Activated CD4-positive, alpha-beta memory T cell treated with anti-CD3 and anti-CD28 coated beads, Interleukin-2, amount 10 ng/mL, durations not matched to agents 7 days and 5 days (primary cell): ENCODE data around the gene OR4M1. TPM values are rescaled to one million over a fixed set of nuclear protein-coding genes. Genes with fewer than 3 reads are reported as not detected.
"Not testable (repeated sequence)": the region's sequence is repeated elsewhere in the genome, so short reads cannot be mapped to it uniquely, and the experiment has no call there.

Experiments
- CTCF ChIA-PET: fragments of 350-600 bp; sonication (Branson Sonifier 250); formaldehyde crosslinking; loops from one replicate; lab custom pipeline; 2021; ENCODE audit warnings: antibody characterized with exemption, inconsistent platforms; lab: Charles Lee
- POLR2A ChIA-PET: fragments of 350-600 bp; sonication (Branson Sonifier 250); formaldehyde crosslinking; loops from one replicate; lab custom pipeline; 2021; ENCODE audit warnings: antibody characterized with exemption; lab: Charles Lee
- DNase-seq: peaks from one replicate; pipeline ENCODE4 v3.0.0-alpha.2; 2020
- H3K27ac Mint-ChIP-seq: one replicate; pipeline ENCODE4 v1.8.0; 2021; ENCODE audit warnings: mild to moderate bottlenecking, mixed read lengths
- H3K27me3 Mint-ChIP-seq: one replicate; pipeline ENCODE4 v1.8.0; 2021; ENCODE audit warnings: mixed read lengths
- H3K36me3 Mint-ChIP-seq: one replicate; pipeline ENCODE4 v1.8.0; 2021; ENCODE audit warnings: low read depth, mixed read lengths
- H3K4me1 Mint-ChIP-seq: one replicate; pipeline ENCODE4 v1.8.0; 2021; ENCODE audit warnings: mixed read lengths
- H3K4me3 Mint-ChIP-seq: one replicate; pipeline ENCODE4 v1.8.0; 2021; ENCODE audit warnings: mild to moderate bottlenecking, mixed read lengths
- H3K9me3 Mint-ChIP-seq: one replicate; pipeline ENCODE4 v1.8.0; 2021; ENCODE audit warnings: mixed read lengths
- total RNA-seq, 2 experiments: library from RNA; stranded (reverse); gene quantifications; one replicate each; pipeline ENCODE4 v1.2.3, GENCODE V29; 2021

Gene OR4M1
- total RNA-seq: not detected

DNA sequence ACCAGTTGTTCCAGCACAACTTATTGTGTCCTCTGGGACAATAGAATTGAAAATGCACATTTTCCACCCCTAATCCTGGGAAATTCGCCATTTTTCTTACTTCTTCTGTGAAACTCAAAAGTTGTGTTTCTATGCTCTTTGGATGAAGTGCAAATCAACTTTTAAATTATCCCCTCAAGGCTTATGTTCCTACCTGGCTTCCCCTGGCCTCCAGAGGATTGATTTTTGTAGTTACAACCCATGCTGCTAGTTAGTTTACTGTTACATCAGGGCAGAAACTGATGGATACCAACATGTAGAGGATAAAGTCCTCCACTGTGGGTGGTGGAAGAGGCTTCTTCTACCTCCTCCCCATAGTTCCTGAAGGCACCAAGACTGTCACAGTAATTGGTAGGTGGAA is at the start of gene OR4M1:
Gene OR4M1, plus strand, starts transcription at position 301 of the 400 bp plus-strand sequence. CDS start 6,819 bp downstream, outside the sequence.
- H3K36me3 Mint-ChIP-seq, H3K27me3 Mint-ChIP-seq, CTCF ChIA-PET, H3K9me3 Mint-ChIP-seq, H3K4me1 Mint-ChIP-seq, H3K27ac Mint-ChIP-seq, DNase-seq, H3K4me3 Mint-ChIP-seq, POLR2A ChIA-PET: not testable (repeated sequence)

- CTCF ChIA-PET: no interaction called here
- POLR2A ChIA-PET: no interaction called here
- Mint-ChIP-seq H3K36me3 (no peaks in the 10 kb centered on the region), H3K9me3 (peaks cover 4% of the 10 kb centered on the region), H3K27me3 (no peaks in the 10 kb centered on the region), H3K4me1 (no peaks in the 10 kb centered on the region), H3K4me3 (no peak overlapping the region), H3K27ac (no peak overlapping the region)
- DNase-seq: no peak
Observed at GRCh38 chr14:19729359-19729758, 43.9 kb upstream of the OR4M1 start.

DNA sequence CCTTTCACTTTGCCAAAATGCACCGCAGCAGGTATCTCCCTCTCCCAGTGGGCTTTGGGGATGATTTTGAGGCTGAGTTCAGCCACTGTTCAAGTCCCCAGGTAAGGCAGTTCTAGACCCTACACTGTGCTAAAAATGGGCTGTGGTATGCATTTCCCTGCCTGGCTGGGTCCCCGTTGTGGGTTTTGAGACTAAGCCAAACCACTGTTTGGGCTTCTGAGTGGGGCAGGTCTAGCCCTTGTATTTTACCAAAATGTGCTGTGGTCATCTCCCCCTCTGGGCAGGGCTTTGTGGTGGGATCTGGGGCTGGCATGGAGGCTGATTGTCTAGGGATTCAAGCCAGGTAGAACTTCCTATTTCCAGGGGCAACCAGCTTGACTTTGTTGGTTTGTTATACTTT is 43.5 kb upstream of the OR4M1 start:
- DNase-seq: no peak
- H3K4me1 Mint-ChIP-seq: no peaks in the 10 kb centered on the region
- POLR2A ChIA-PET: no interaction called here
- no peaks in the 10 kb centered on the region for H3K27me3 Mint-ChIP-seq
- peaks cover 4% of the 10 kb centered on the region for H3K9me3 Mint-ChIP-seq
- no peak overlapping the region for H3K27ac Mint-ChIP-seq
- CTCF ChIA-PET: no interaction called here
- H3K36me3 Mint-ChIP-seq: no peaks in the 10 kb centered on the region
- no peak overlapping the region for H3K4me3 Mint-ChIP-seq

DNA sequence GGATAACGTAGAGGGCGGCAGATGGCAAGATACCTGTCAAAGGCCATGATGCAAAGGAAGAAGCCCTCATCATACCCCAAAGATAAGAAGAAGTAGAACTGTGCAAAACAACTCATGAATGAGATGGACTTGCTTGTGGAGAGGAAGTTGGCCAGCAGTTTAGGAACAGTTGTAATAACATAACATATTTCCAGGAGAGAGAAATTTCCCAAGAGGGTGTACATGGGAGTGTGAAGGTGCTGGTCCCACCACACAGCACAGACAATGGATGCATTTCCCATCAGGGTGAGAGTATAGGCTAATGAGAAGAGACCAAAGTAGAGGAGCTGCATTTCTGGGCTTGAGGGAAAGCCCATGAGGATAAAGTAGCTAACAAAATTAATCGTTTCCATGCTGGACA is 39.4 kb upstream of the OR4M1 start:
- DNase-seq, H3K27ac Mint-ChIP-seq, H3K36me3 Mint-ChIP-seq, H3K9me3 Mint-ChIP-seq, POLR2A ChIA-PET, H3K27me3 Mint-ChIP-seq, H3K4me1 Mint-ChIP-seq, CTCF ChIA-PET, H3K4me3 Mint-ChIP-seq: not testable (repeated sequence)

- no peaks in the 10 kb centered on the region for H3K27me3 Mint-ChIP-seq
- CTCF ChIA-PET: no interaction called here
- DNase-seq: no peak
- H3K9me3 Mint-ChIP-seq: peaks cover 2% of the 10 kb centered on the region
- H3K4me1 Mint-ChIP-seq: no peaks in the 10 kb centered on the region
- H3K4me3 Mint-ChIP-seq: no peak within 1 kb of the TSS
- H3K27ac Mint-ChIP-seq: no peak within 1 kb of the TSS
- H3K36me3 Mint-ChIP-seq: no peaks in the 10 kb centered on the region
- POLR2A ChIA-PET: no interaction called here
Observed at GRCh38 chr14:19743256-19743655, 30.0 kb upstream of the OR4M1 start, which contains the start of gene OR4Q3. Gene OR4Q3 (plus strand): TSS chr14:19743571.

- POLR2A ChIA-PET, H3K36me3 Mint-ChIP-seq, H3K27me3 Mint-ChIP-seq, H3K9me3 Mint-ChIP-seq, CTCF ChIA-PET, H3K4me1 Mint-ChIP-seq, DNase-seq, H3K4me3 Mint-ChIP-seq, H3K27ac Mint-ChIP-seq: not testable (repeated sequence)
Observed at GRCh38 chr14:19752316-19752715, 21.0 kb upstream of the OR4M1 start.

- Mint-ChIP-seq H3K4me3 (no peak overlapping the region), H3K27me3 (no peaks in the 10 kb centered on the region), H3K36me3 (no peaks in the 10 kb centered on the region), H3K4me1 (no peaks in the 10 kb centered on the region), H3K9me3 (no peaks in the 10 kb centered on the region), H3K27ac (no peak overlapping the region)
- CTCF ChIA-PET: no interaction called here
- POLR2A ChIA-PET: no interaction called here
- no peak for DNase-seq
Observed at GRCh38 chr14:19754172-19754571, 19.1 kb upstream of the OR4M1 start.

- H3K9me3 Mint-ChIP-seq, CTCF ChIA-PET, H3K27me3 Mint-ChIP-seq, H3K4me1 Mint-ChIP-seq, H3K4me3 Mint-ChIP-seq, H3K36me3 Mint-ChIP-seq, DNase-seq, H3K27ac Mint-ChIP-seq, POLR2A ChIA-PET: not testable (repeated sequence)
Observed at GRCh38 chr14:19771491-19771890, 1.8 kb upstream of the OR4M1 start.

- ChIA-PET CTCF (no interaction called here), POLR2A (no interaction called here)
- Mint-ChIP-seq H3K9me3 (peaks cover 10% of the 10 kb centered on the region), H3K27ac (no peak overlapping the region), H3K4me3 (no peak overlapping the region), H3K4me1 (no peaks in the 10 kb centered on the region), H3K36me3 (no peaks in the 10 kb centered on the region), H3K27me3 (no peaks in the 10 kb centered on the region)
- no peak for DNase-seq
Observed at GRCh38 chr14:19771895-19772430, 1.3 kb upstream of the OR4M1 start.

DNA sequence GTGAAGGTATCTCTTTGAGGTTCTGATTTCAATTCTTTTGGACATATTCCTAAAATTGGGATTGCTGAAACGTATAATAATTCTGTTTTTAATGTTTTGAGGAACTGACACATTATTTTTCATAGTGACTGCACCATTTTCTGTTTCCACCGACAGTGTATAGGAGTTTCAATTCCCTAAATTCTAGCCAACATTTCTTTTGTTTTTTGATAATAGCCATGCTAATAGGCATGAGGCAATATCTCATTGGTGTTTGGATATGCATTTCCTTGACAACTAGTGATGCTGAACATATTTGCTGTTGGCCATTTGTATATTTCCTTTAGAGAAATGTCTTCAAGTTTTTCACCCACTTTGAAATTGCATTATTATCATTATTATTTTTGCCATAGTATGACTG is 850 bp upstream of the OR4M1 start:
- H3K27ac Mint-ChIP-seq, H3K9me3 Mint-ChIP-seq, CTCF ChIA-PET, H3K27me3 Mint-ChIP-seq, H3K36me3 Mint-ChIP-seq, H3K4me1 Mint-ChIP-seq, POLR2A ChIA-PET, H3K4me3 Mint-ChIP-seq, DNase-seq: not testable (repeated sequence)

GRCh38 chr14:19775587-19775986 is 2.3 kb downstream of the OR4M1 start:
- Mint-ChIP-seq H3K4me3 (no peak overlapping the region), H3K27ac (no peak overlapping the region), H3K27me3 (no peaks in the 10 kb centered on the region), H3K4me1 (no peaks in the 10 kb centered on the region), H3K9me3 (peaks cover 10% of the 10 kb centered on the region), H3K36me3 (no peaks in the 10 kb centered on the region)
- DNase-seq: no peak
- POLR2A ChIA-PET: no interaction called here
- CTCF ChIA-PET: no interaction called here

DNA sequence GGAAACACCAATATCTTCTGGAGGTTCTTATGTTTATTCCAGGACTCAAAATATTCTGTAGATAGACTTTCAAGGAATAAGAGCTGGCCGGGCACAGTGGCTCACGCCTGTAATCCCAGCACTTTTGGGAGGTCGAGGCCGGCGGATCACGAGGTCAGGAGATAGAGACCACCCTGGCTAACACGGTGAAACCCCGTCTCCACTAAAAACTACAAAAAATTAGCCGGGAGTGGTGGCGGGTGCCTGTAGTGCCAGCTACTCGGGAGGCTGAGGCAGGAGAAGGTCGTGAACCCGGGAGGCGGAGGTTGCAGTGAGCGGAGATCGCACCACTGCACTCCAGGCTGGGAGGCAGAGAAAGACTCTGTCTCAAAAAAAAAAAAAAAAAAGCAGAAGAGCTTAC is 12.5 kb downstream of the OR4M1 start:
- H3K4me1 Mint-ChIP-seq, H3K36me3 Mint-ChIP-seq, H3K27me3 Mint-ChIP-seq, CTCF ChIA-PET, H3K9me3 Mint-ChIP-seq, H3K27ac Mint-ChIP-seq, H3K4me3 Mint-ChIP-seq, DNase-seq, POLR2A ChIA-PET: not testable (repeated sequence)

DNA sequence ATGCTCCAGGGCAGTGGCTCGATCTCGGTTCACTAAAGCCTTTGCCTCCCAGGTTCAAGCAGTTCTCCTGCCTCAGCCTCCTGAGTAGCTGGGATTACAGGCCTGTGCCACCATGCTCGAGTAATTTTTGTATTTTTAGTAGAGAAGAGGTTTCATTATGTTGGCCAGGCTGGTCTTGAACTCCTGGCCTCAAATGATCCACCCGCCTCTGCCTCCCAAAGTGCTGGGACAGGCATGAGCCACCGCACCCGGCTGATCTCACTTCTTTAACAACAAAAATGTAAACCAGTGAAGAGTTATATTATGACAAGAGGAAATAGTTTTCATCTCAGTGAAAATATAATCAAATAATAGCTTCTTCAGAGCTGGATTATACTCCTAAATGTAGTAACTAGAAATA is 14.0 kb downstream of the OR4M1 start:
- POLR2A ChIA-PET, H3K4me3 Mint-ChIP-seq, CTCF ChIA-PET, H3K27me3 Mint-ChIP-seq, DNase-seq, H3K27ac Mint-ChIP-seq, H3K9me3 Mint-ChIP-seq, H3K4me1 Mint-ChIP-seq, H3K36me3 Mint-ChIP-seq: not testable (repeated sequence)

GRCh38 chr14:19788150-19788549 is 14.8 kb downstream of the OR4M1 start:
- CTCF ChIA-PET, POLR2A ChIA-PET, H3K4me1 Mint-ChIP-seq, H3K4me3 Mint-ChIP-seq, H3K9me3 Mint-ChIP-seq, DNase-seq, H3K27me3 Mint-ChIP-seq, H3K36me3 Mint-ChIP-seq, H3K27ac Mint-ChIP-seq: not testable (repeated sequence)
